HG03045 (cell line): ENCODE results near the gene ZYX.
"Not testable (repeated sequence)": the region's sequence is repeated elsewhere in the genome, so short reads cannot be mapped to it uniquely, and the experiment has no call there.

Experiments used
- ATAC-seq: cut with Tn5 transposase; IDR thresholded peaks from one replicate; pipeline ENCODE4 v1.9.1; 2021; ENCODE audit warnings: mild to moderate bottlenecking, moderate library complexity; ENCODE audit not compliant: unreplicated experiment

ZYX gene

GRCh38 chr7:143384661-143385631 lies 3.8 kb downstream of the ZYX start:
- no peak for ATAC-seq

GRCh38 chr7:143385891-143386781 lies 5.0 kb downstream of the ZYX start:
- no peak for ATAC-seq

GRCh38 chr7:143387156-143387975 lies 6.2 kb downstream of the ZYX start:
- ATAC-seq: no peak

GRCh38 chr7:143388051-143388450 lies 6.9 kb downstream of the ZYX start:
- no peak for ATAC-seq

GRCh38 chr7:143388491-143389101 lies 7.5 kb downstream of the ZYX start:
- ATAC-seq: no peak

GRCh38 chr7:143389316-143390103 lies 8.4 kb downstream of the ZYX start:
- no peak for ATAC-seq

- ATAC-seq: no peak
Measured at GRCh38 chr7:143390104-143390772, 9.1 kb downstream of the ZYX start.

GRCh38 chr7:143390773-143391317 lies 9.7 kb downstream of the ZYX start:
- no peak for ATAC-seq

GRCh38 chr7:143391462-143392404 lies 10.6 kb downstream of the ZYX start:
- ATAC-seq: no peak

GRCh38 chr7:143392427-143392826 lies 11.3 kb downstream of the ZYX start:
- ATAC-seq: not testable (repeated sequence)

- ATAC-seq: no peak
Measured at GRCh38 chr7:143392875-143393266, 11.7 kb downstream of the ZYX start.

GRCh38 chr7:143393267-143394041 lies 12.3 kb downstream of the ZYX start:
- ATAC-seq: no peak

GRCh38 chr7:143394068-143394467 lies 12.9 kb downstream of the ZYX start:
- no peak for ATAC-seq

- no peak for ATAC-seq
Measured at GRCh38 chr7:143394777-143395176, 13.6 kb downstream of the ZYX start.

- ATAC-seq: no peak
Measured at GRCh38 chr7:143395187-143396149, 14.3 kb downstream of the ZYX start.

GRCh38 chr7:143396182-143396581 lies 15.0 kb downstream of the ZYX start:
- no peak for ATAC-seq
